GM18511 (cell line): ENCODE measurements around the gene CLSTN1.

ENCODE experiments used
- ATAC-seq: cut with Tn5 transposase; IDR thresholded peaks from one replicate; pipeline ENCODE4 v1.9.1; 2021; ENCODE audit warnings: mild to moderate bottlenecking, moderate library complexity; ENCODE audit not compliant: unreplicated experiment

Gene CLSTN1

DNA sequence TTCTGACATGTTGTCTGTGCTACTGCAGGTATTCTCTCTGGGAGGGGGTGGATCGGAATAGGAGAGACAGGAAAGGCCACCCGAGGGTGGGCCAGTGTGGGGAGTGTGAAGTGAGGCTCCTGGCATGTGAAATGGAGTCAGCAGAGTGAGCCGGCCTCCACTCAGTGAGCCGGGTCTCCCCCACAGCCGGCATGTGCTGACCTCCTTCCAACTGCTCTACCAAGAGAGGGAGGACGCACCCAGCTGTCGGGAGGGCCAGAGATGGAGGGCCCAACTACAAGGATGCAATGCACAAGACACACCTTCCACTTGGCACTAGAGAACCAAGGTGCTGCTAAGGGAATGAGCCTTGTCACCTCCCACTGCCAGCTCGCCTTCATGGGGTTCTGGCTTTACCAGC, 28.2 kb upstream of the CLSTN1 start:
- no peak for ATAC-seq

DNA sequence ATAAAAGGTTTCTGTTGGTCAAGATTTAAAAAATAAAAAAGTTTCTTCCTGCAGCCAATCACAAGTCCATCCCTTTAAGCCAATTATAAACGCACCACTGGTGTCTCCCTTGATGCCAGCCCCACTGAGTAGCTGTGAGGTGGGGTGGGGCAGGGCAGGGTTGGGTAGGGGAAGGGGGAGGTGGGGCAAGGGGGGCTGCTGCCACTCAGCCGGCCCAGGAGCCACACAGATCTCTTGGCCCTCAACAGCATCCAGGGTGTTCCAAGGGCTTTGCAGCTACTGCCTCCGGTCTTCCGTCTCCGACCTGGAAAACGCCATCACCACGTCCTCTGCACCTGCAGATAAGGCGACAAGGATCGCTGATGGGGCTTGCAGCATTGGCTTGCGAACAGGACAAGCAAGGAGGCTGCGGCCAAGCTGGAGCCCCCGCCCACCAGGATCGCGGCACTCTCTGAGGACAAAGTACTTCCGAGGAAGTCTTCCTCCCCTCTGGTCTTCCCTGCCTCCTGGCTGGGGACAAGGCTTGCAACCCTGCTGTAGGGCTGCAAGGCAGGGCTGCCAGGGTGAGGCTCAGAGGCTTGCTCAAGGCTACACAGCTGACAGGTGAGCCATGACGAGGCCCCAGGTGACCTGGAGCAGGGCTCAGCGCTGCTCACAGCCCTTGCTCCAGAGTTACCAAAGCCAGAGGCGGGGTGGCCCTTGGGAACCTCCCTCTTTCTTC, 26.8 kb upstream of the CLSTN1 start:
- ATAC-seq = no peak

DNA sequence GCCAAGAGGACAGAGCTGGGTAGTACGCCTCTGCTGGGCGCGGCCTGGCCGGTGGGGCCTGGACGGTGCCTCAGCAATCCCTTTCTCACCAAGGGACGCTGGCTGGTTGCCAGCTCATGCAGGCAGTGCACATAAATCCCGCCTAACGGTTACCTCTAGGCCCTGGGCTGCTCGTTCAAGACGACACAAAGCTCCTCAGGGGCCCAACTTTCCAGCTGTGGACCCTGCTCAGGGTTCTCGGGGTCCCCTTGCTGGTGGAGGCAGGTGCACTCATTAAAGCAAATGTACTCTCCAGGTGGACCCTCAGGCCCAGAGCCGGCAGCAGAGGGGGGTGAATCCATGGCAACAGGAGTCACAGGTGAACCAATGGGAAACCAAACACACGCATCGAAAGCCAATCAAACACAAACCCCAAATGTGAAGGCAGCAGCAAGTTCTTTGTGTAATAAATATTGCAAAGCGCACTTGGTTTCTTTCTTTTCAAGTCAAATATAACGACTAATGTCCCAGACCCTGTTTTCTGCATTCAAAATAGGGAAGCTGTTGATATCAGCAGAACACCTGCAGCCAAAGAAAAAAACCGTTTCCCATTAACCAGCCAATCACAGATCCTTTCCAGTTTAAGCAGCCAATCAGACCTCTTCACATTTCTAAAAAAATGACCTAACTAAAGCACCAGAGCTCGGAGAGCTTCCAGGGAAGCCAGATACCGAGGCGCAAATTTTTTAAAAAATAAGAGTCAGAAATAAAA, 26.1 kb upstream of the CLSTN1 start:
- no peak for ATAC-seq

DNA sequence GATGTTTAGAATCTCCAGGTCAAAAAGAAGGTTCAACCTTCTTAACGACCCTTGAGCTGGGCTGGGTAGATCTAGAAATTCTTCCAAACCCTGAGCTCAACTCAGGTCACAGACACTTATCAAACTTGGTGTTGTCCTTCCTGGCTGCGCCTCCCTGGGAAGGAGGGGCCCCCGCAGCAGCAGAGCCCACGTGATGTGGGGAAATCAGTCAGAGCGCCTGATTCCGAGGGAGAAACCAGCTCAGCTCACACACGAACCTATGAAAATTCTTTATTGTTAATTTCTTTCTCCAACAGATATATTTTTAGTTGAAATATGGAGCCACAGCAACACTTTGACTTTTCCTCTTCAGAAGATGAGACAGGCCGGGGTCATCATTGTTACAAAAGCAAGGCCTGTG, 24.3 kb upstream of the CLSTN1 start:
- no peak for ATAC-seq

DNA sequence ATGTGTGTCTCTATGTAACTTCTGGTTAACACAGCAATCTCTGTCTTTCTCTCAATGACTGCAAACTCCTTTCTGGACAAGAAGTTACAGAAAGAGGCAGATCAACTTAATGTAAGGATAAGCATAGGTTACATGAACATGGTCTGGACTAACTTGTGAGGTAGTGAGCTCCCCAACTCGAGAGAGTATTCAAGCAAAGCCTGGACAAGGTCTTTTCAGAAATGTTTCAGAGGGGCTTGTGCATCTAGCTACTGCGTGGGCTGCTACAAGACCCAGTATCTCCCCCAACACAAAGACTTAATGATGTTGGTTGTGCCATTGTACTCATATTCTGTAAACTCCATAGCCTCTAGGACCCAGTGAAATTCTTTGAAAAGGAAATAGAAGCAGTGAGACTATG, 23.5 kb upstream of the CLSTN1 start:
- ATAC-seq = no peak

DNA sequence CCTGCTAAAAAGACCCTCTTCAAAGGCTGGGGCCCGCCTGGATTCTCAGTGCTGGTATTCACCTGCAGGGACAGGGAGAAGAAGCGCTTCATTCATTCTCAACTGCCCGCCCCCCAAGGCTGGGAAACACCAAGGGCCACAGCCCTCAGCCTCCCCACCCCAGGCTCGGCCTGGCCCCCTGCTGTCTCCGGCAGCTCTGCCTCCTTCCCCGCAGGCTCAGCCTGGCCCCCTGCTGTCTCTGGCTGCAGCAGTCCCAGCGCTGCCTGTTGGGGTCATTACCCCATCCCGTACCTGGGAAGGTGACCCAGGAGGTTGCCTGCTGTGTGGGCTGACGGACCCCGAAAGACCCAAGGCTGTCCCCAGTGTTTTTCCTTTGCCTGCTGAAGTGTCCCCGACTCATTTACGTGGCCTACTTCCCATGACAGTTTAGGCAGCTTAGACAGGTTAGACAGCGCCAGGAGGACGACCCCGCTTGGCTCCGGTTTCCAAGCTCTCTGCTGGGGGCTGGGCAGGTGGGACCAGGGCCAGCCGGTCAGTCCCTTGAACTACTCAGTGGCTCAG, 22.9 kb upstream of the CLSTN1 start:
- ATAC-seq = no peak

DNA sequence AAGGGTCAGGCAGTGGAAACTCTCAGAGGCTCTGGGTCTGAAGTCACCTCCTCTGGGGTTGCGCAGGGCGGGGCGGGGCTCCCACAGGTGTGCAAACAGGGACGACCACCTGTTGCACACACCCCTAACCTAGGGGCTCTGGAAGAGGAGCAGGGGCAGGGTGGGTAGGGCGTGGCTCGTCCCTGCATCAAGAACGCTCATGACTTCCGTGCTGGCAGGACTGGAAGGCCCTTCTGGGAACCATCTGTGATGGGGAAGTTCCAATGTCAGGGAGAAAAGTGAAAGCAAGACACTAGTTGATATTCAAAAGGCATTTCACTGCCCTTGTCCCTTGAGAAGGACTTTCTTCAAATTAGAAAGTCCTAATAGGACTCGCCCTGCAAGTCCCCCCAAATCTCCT, 22.1 kb upstream of the CLSTN1 start:
- no peak for ATAC-seq

DNA sequence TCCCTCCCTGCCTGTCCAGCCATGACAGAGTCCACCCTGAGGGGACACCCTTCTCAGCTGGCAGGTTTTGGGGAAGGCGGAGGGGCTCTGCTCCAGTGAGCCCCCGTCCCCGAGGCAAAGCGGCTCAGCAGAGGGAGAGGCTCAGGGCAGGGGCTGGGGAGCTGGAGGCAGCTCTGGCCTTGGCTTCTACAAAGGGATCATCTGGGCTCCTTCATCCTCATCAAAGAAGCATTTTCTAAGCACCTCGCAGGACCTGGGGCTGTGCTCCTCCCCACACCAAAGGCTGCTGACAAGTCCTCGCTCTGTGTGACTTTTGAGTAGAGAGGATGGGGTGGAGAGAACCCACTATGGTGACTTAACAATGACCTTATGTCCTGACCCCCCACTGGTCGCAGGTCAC, 21.0 kb upstream of the CLSTN1 start:
- ATAC-seq = no peak

DNA sequence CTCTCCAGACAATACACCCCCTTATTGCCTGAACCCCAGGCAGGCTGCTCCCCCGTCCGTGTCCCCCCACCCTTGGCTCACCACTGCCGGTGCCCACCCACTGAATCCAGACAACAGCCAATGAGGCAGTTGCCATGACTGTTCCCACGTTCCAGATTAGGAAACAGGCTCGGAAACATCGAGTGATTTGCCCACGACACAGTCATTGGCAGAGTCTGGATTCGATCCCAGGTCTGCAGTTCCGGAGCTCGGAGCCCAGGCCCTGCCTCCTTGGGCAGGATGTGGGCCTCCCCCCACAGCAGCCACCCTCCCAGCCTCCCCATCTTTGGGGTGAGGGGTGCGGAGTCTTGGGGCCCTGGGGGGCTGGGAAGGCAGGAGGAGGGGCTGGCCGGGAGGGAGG, 20.3 kb upstream of the CLSTN1 start:
- no peak for ATAC-seq

DNA sequence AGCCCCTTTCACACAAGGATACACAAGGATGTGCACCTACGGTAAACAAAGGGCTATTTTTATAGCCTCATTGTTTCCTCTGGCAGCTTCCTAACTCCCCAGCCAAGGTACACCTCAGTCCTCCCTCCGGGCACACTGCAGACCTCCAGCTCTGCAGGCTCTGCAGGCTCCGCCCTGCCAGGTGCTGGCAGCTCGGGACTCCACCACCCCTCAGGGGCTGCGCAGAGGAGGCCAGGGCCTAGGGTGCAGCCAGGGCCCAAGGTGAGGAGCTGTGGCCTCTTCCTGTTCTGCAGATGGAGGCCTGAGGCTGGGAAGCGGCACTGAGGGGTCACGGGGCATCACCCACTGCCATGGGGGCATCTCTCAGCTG, 19.8 kb upstream of the CLSTN1 start:
- no peak for ATAC-seq

DNA sequence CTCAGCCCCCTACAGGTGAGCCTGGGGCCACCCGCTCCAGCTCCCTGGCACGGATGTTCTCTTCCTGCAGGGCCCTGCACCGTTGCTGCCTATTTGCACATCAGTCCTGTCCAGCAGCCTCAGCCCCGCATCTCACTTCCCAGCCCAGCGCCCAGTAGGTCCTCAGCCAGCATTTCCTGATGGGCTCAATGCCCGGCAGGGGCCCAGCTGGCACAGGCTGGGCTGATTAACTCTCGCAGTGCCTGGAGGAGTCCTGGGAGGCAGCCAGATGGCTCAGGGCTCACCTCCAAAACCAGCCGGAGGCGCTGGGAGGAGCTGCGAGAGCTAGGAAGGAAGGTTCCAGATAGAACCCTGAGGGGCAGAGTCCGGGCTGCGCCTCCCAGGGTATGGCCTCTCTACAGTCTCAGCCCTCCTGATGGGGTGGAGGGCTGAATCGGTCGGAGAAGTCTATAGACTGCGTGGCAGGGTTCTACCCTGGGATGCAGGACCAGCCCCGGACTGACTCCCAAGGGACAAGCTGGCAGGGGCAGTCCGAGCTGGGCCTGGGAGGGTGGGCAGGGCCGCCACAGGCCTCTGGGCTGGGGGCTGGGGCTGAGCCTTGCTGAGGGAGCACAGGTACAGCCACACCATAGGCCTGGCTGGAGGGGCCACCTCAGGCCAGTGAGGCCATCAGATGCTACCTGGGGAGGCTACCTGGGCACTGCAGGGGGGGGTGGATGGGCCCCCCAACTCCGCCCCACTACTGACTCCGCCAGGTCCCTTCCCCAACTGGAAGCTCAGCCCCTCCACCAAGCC, 19.2 kb upstream of the CLSTN1 start:
- no peak for ATAC-seq

DNA sequence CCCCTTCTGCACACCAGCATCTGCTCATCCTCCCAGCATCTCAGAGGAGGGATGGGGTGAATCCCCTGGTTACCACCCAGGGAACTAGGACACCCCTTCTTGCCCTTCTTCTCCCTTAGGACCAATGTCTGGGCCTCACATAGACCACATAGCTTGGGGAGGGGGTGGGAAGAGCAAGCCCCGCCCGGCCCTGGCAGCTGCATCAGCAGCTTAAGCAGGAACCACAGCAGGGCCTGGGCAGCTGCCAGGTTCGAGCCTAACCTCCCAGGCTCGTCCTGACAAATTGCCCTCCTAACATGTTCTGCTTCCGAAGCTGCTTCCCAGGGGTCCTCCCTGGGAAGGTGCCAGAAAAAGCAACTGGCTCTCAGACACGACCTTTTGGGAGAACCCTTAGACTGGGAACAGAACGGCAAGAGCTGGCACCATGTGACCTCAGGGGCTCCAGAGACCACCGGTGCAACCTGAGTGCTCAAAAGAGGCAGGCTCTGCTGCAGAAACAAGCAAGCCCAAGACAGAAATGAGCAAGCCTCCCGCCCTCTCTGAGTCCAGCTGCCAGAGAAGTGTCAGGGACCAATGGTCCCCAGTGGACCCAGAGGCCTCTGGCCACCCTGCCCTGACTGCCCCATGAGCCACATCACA, 18.4 kb upstream of the CLSTN1 start:
- no peak for ATAC-seq

DNA sequence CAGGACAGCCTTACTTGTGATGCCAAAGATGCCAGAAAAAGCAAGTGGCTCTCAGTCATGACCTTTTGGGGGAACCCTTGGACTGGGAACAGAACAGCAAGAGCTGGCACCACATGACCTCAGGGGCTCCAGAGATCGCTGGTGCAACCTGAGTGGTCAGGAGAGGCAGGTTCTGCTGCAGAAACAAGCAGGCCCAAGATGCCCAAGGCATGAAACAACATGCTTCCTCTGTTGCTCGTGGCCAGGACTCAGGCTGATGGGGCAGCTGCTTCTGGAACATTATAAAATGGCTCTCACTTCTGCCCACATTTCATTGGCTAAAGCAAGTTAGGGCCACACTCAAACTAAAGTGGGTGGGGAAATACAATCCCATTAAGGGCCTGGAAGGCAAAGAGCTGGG, 17.7 kb upstream of the CLSTN1 start:
- ATAC-seq = no peak

DNA sequence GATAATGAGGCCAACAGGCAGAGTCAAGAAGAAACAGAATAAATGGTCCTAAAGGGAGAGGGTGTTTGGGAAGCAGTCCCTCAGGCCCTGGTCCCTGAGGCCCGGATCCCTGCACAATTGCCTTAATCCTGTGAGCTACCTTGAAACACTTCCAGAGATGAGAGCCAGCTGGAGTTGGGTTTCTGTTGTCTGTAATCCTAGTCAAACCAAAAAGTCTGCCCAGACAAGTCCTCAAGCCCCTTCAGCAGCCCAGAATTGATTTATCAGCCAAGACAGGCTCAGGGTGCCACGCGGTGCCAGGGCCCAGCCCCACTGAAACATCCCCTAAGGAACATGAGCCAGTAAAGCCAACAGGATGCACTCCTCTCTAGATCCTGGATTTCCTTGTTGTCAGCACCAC, 16.4 kb upstream of the CLSTN1 start:
- no peak for ATAC-seq

DNA sequence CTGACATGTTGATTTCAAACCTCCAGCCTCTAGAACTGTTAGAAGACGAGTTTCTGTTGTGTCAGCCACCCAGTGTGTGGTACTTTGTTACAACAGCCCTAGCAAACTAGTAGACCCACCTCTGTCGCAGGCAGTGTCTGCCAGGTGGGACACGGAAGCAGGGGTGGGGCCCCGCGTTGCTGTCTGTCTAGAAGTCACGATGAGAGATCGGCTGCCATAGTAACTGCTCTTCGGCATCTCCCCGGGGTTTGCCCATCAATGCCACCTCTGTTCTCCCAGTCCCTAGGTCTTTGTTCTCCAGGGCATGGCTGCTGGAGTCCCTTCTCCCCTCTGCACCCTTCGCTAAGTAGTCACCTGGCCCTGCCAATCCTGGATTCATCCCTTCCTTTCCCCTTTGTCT, 15.2 kb upstream of the CLSTN1 start:
- ATAC-seq = no peak

DNA sequence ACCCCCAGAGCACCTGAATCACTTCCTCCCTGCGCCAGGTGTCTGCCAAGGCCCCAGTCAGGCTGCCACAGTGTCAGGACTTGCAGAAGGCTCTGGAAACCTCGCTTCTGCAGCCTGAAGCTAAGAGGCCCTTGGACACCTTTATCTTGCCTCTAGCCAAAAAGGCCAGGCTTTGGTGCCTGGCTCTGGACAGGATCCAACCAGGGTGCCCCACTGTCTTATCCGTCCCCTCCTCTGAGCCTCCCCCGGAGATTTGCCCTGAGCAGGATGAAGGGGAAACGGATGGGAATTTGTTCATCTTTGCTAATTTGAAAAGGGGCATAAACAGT, 12.8 kb upstream of the CLSTN1 start:
- ATAC-seq = no peak

DNA sequence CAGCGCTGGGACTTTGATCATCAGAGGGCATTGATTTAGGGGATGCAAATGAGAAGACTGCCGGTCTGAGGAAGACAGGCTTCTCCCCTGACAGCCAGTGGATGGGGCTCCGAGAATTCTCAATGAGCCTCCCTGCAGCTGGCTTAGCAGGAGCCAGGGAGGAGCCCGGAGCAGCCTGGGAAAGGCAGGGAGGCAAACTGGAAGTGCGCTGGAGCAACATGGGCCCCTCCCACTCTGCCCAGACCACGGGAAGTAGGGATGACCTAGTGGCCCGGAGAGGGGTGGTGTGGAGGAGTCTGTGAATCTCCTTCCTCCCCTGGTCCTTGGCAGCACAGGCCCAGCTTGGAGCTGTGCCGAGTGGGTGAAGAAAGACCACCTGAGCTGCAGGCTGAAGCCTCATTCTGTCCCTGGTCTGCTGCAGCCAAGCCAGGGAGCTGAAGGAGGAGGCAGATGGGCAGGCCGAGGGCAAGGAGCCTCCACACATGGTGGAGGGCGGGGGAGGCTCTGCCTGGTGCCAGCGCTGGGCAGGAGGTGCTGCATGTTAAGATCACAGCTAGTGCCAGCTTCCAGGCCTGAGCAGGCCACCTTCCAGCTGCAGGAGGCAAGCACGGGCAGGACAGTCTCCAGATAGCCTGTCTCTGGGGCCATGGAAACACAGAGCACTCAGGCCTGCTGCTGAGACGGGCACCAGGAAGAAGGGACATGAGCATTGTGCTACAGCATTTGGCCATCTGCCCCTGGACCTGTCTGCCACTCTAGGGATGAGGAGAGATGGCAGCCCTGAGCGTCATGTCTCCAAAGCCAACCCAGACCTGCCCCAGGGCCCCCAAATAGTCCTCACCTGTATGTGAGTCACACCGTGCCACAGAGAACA, 12.2 kb upstream of the CLSTN1 start:
- no peak for ATAC-seq

DNA sequence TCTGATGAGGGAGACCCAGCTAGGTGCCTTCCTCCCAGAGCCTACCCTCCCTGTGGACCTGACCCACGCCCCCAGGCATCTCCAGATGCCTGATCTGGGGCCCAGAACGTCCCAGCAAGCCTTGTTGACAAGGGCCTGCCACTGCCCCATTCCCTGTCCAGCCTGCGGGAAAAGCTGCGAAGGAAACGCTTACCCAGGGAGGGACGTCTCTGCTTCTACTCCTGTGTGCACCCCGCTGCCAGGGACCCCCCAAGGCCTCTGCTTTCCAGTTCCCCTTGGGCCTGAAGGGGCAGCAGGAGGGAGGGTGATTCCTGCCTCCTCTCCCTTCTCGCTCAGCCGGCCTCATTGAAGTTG, 11.6 kb upstream of the CLSTN1 start:
- ATAC-seq = no peak

DNA sequence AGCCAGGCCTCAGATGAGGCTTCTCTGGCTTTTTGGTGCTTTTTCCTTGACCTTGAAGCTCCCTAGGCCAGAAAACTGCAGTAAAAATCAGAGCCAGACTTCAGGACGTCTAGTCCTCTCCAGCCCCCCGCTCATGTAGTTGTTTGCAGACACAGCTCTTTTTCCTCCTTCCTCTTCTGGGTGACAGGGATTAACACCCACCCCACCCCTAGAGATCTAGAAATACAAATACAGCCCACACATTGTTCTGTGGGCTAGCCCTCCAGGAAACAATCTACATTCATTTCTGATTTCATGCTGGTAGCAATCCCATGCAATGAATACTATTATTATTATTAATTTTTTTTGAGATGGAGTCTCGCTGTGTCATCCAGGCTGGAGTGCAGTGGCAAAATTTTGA, 9.9 kb upstream of the CLSTN1 start:
- ATAC-seq = no peak

DNA sequence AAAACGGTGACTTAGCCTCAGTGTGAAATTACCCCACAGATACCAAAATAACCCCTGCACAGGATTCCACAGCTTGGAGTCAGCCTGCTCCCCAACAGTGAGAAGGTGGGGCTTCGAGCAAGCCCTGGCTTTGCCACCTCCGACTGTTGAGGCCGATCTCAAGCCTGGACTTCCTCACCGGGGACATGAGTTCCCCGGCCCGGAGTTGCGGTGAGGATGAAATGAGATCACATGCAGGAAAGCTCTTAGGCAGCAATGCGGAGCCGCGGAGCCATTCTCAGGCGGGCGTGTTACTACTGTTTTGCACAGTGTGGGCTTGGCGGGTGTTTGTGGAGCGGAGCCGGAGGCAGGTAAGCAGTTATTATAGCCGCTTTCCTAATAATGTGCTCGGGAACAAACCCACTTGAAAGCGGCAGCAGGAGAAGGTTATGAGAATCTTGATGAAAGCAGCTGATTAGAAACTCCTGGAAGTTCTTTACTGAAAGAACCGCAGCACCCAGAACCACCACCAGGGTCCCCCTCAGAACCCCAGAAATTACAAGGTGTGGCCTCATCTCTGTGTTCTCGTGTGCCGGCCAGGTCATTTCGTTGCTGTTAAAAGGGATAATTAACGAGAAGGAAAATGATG, 3.9 kb upstream of the CLSTN1 start:
- ATAC-seq = no peak
